ENCODE results near the gene ATP6V1B1. TPM values are rescaled to one million over a fixed set of nuclear protein-coding genes. Genes with fewer than 3 reads are reported as not detected.

ATP6V1B1 gene
- total RNA-seq, 1 experiment from 2014 or later: 7.8 TPM

GRCh38 chr2:70991142-70991541 lies 55.4 kb downstream of the ATP6V1B1 start:
- no peak overlapping the region for H3K4me3 ChIP-seq
- no peak overlapping the region for H3K27ac ChIP-seq
- H3K27me3 ChIP-seq (ENCODE audit: insufficient read depth, low read depth): no peaks in the 10 kb centered on the region
- H3K36me3 ChIP-seq (ENCODE audit: low read depth): no peaks in the 10 kb centered on the region
- H3F3A ChIP-seq (ENCODE audit: insufficient read depth, low read depth): peaks cover 4% of the 10 kb centered on the region; the same call in 1 of the 2 replicates
- no peak overlapping the region for H3K4me2 ChIP-seq
- ChIA-PET CTCF (no interaction called here), POLR2A (ENCODE audit: unreplicated experiment) (interaction anchor here (0.6 kb wide), 1 partner anchor 698 kb away, joined by 3 read pairs; no protein-coding TSS in a partner anchor)
- no TSS peak for BruUV-seq (replicated peaks)
- no peaks in the 10 kb centered on the region for H3K9me2 ChIP-seq (ENCODE audit: insufficient read depth)
- no peak for DNase-seq
- no peak overlapping the region for H2AFZ ChIP-seq
- H3K4me1 ChIP-seq (replicated peaks; ENCODE audit: insufficient read depth): peaks cover 18% of the 10 kb centered on the region
- peaks cover 19% of the 10 kb centered on the region for H3K79me2 ChIP-seq (ENCODE audit: low read depth)
- TF ChIP-seq CTCF (conservative IDR thresholded peaks at IDR 0.05): no peak
- TF ChIP-seq EZH2 (IDR thresholded peaks at IDR 0.05; ENCODE audit: low read depth): no peak
- H3K9me3 ChIP-seq (ENCODE audit: insufficient read depth, low read depth): no peaks in the 10 kb centered on the region
- intact Hi-C loops (cut with micrococcal nuclease; ENCODE audit: unreplicated experiment): no loop called here
- no peaks in the 10 kb centered on the region; the same call in 1 of the 2 replicates for H4K20me1 ChIP-seq (ENCODE audit: insufficient read depth)

GRCh38 chr2:70991742-70992141 lies 56.0 kb downstream of the ATP6V1B1 start:
- Histone ChIP-seq H3K9me3 (ENCODE audit: insufficient read depth, low read depth) (no peaks in the 10 kb centered on the region), H3K4me1 (replicated peaks; ENCODE audit: insufficient read depth) (peaks cover 20% of the 10 kb centered on the region), H3K27me3 (ENCODE audit: insufficient read depth, low read depth) (no peaks in the 10 kb centered on the region), H3K4me2 (no peak overlapping the region), H3K79me2 (ENCODE audit: low read depth) (peaks cover 19% of the 10 kb centered on the region), H4K20me1 (ENCODE audit: insufficient read depth) (no peaks in the 10 kb centered on the region), H3K9me2 (ENCODE audit: insufficient read depth) (no peaks in the 10 kb centered on the region), H3K4me3 (no peak overlapping the region), H3K36me3 (ENCODE audit: low read depth) (no peaks in the 10 kb centered on the region), H3K27ac (no peak overlapping the region), H2AFZ (no peak overlapping the region), H3F3A (ENCODE audit: insufficient read depth, low read depth) (peaks cover 4% of the 10 kb centered on the region; the same call in 1 of the 2 replicates)
- POLR2A ChIA-PET (ENCODE audit: unreplicated experiment): no interaction called here
- TF ChIP-seq EZH2 (IDR thresholded peaks at IDR 0.05; ENCODE audit: low read depth): no peak
- TF ChIP-seq CTCF (conservative IDR thresholded peaks at IDR 0.05): no peak
- CTCF ChIA-PET: no interaction called here
- no TSS peak for BruUV-seq (replicated peaks)
- intact Hi-C loops (cut with micrococcal nuclease; ENCODE audit: unreplicated experiment): no loop called here
- no peak for DNase-seq

- Histone ChIP-seq H3K79me2 (ENCODE audit: low read depth) (peaks cover 19% of the 10 kb centered on the region), H3F3A (ENCODE audit: insufficient read depth, low read depth) (peaks cover 4% of the 10 kb centered on the region; the same call in 1 of the 2 replicates), H3K9me3 (ENCODE audit: insufficient read depth, low read depth) (no peaks in the 10 kb centered on the region), H3K4me3 (peak overlapping the region; percentile 80), H3K27me3 (ENCODE audit: insufficient read depth, low read depth) (no peaks in the 10 kb centered on the region), H4K20me1 (ENCODE audit: insufficient read depth) (no peaks in the 10 kb centered on the region), H3K4me1 (replicated peaks; ENCODE audit: insufficient read depth) (peaks cover 20% of the 10 kb centered on the region), H3K9me2 (ENCODE audit: insufficient read depth) (no peaks in the 10 kb centered on the region), H3K27ac (no peak overlapping the region), H3K4me2 (peak overlapping the region; percentile 87), H3K36me3 (ENCODE audit: low read depth) (no peaks in the 10 kb centered on the region), H2AFZ (no peak overlapping the region)
- ChIA-PET POLR2A (ENCODE audit: unreplicated experiment) (no interaction called here), CTCF (no interaction called here)
- intact Hi-C loops (cut with micrococcal nuclease; ENCODE audit: unreplicated experiment): no loop called here
- TSS peak; percentile 44 for BruUV-seq (replicated peaks)
- DNase-seq: no peak
- no peak for TF ChIP-seq EZH2 (IDR thresholded peaks at IDR 0.05; ENCODE audit: low read depth)
- TF ChIP-seq CTCF (conservative IDR thresholded peaks at IDR 0.05): no peak
These were observed 57.5 kb downstream of the ATP6V1B1 start for GRCh38 chr2:70992945-70993853.
